Tibial nerve (tissue), 4 donors: ENCODE results near the gene LBX2.

Source experiments
- CTCF ChIP-seq, 5 experiments: fragments of 200-600 bp in 3 of 5; fragments of 450-650 bp in 2 of 5; sonication (generic) in 3 of 5; IDR thresholded peaks; one replicate each; pipeline ENCODE4 v1.5.1; 2016 to 2019; ENCODE audit warnings: antibody characterized with exemption in 5 of 5, mild to moderate bottlenecking in 3 of 5, moderate library complexity in 2 of 5
- EP300 ChIP-seq, 2 donors: sonication (generic); formaldehyde crosslinking; IDR thresholded peaks; one replicate each; pipeline ENCODE4 v1.6.1; 2017; ENCODE audit warnings: antibody characterized with exemption in 2 of 2, mild to moderate bottlenecking in 1 of 2
- POLR2A ChIP-seq, 2 donors: fragments of 450-650 bp; IDR thresholded peaks; one replicate each; pipeline ENCODE4 v1.6.1; 2017; ENCODE audit warnings: antibody characterized with exemption in 2 of 2, mild to moderate bottlenecking in 2 of 2, moderate library complexity in 2 of 2

- TF ChIP-seq CTCF (IDR thresholded peaks at IDR 0.05) (no peak), POLR2A (IDR thresholded peaks at IDR 0.05) (no peak), EP300 (IDR thresholded peaks at IDR 0.05) (no peak)
Measured at GRCh38 chr2:74511104-74511989, 11.9 kb upstream of the LBX2 start.
